Left ventricle myocardium inferior (tissue), 1 donor: ENCODE data around the gene PIK3C2G. TPM values are rescaled to one million over a fixed set of nuclear protein-coding genes. Genes with fewer than 3 reads are reported as not detected.

Source experiments
- DNase-seq: peaks from one replicate; pipeline ENCODE4 v3.0.0-alpha.2; 2020
- H3K27ac ChIP-seq: fragments of 200-600 bp; replicated peaks from 2 replicates; pipeline ENCODE4 v1.8.0; 2021
- H3K27me3 ChIP-seq: fragments of 200-600 bp; 2 replicates; pipeline ENCODE4 v1.8.0; 2021; ENCODE audit warnings: low read depth
- H3K36me3 ChIP-seq: fragments of 200-600 bp; 2 replicates; pipeline ENCODE4 v1.8.0; 2021
- H3K4me1 ChIP-seq: fragments of 200-600 bp; 2 replicates; pipeline ENCODE4 v1.8.0; 2021
- H3K4me3 ChIP-seq: fragments of 200-600 bp; 2 replicates; pipeline ENCODE4 v1.8.0; 2021; ENCODE audit warnings: mild to moderate bottlenecking, moderate library complexity
- H3K9me3 ChIP-seq: fragments of 200-600 bp; replicated peaks from 2 replicates; pipeline ENCODE4 v1.8.0; 2021
- intact Hi-C: fragments of 100-400 bp; cut with micrococcal nuclease; formaldehyde crosslinking; loops from one replicate; pipeline ENCODE4 v1.11.0; 2022
- total RNA-seq: library from RNA; stranded (reverse); fragmentation: NEBNext Ultra II Directional; extraction: Animal tissue kit (Norgen Biotek cat#: 25700); gene quantifications from one replicate; pipeline ENCODE4 v1.2.1, GENCODE V29; 2021
- TF ChIP-seq, protein P1 (sequence below): fragments of 200-600 bp; IDR thresholded peaks from 2 replicates; pipeline ENCODE4 v1.8.0; 2021; ENCODE audit warnings: antibody characterized with exemption, mild to moderate bottlenecking, borderline replicate concordance
- donor health status: DM: no; HTN: yes; CAD: no; lungs with severe emphysema.

Gene PIK3C2G
- total RNA-seq, 1 donor from 2014 or later = not detected

DNA sequence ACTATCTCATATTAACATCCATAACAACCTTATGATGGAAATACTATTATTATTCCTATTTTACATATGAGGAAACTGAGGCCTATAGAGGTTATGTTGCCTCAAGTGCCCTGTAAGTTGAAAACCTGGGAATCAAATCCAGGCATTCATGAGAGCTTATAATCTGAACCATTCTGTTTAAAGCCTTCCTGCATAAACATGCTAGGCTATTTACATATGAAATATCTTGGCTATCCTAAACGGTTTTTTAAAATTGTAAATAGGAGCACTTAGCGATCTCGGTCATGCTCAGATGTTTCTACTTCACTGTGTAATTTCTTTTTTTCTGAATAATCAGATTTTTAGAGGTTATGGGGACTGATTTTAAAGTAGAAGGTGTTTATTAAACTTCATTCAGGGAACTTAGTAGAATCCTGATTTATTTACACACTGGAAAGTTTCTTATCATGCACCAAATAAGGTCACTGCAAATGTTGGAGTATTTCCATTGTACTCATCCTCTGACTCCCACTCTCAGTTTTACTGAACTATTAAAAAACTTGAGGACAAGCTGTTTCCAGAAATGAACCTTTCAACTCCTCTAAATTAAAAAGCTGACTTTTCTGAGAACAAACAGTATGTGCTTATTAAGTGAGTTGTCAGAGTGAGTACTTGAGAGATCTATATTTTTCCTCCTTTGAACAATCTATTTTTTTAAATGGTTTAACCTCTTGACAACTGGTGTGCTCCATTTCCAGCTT is 141.7 kb downstream of the PIK3C2G start:
- no peaks in the 10 kb centered on the region for H3K27me3 ChIP-seq
- H3K36me3 ChIP-seq = no peaks in the 10 kb centered on the region
- H3K9me3 ChIP-seq = peaks cover 6% of the 10 kb centered on the region
- H3K4me1 ChIP-seq = peaks cover 11% of the 10 kb centered on the region
- H3K4me3 ChIP-seq = no peak overlapping the region
- TF ChIP-seq, protein P1, sequence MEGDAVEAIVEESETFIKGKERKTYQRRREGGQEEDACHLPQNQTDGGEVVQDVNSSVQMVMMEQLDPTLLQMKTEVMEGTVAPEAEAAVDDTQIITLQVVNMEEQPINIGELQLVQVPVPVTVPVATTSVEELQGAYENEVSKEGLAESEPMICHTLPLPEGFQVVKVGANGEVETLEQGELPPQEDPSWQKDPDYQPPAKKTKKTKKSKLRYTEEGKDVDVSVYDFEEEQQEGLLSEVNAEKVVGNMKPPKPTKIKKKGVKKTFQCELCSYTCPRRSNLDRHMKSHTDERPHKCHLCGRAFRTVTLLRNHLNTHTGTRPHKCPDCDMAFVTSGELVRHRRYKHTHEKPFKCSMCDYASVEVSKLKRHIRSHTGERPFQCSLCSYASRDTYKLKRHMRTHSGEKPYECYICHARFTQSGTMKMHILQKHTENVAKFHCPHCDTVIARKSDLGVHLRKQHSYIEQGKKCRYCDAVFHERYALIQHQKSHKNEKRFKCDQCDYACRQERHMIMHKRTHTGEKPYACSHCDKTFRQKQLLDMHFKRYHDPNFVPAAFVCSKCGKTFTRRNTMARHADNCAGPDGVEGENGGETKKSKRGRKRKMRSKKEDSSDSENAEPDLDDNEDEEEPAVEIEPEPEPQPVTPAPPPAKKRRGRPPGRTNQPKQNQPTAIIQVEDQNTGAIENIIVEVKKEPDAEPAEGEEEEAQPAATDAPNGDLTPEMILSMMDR = no peak
- intact Hi-C loops = no loop called here
- no peak overlapping the region for H3K27ac ChIP-seq
- no peak for DNase-seq

DNA sequence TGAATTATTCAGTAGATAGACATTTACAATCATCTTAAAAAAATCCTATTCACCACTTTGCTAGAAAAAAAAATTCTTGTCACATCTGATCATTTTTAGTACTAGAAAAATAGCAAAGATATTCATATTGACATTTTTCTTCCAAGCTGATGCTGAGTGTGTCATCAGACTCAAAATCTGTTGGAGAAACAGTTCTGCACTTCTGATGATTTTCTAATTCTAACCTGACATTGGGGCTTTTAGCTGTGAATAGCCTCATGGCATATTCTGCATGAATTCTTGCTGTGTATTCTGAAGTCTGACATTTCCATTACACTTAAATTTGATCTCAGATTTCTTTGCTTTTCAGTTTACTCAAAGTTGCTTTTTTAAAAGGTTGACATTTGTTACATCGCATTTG is 150.1 kb downstream of the PIK3C2G start:
- no peak for DNase-seq
- no peak overlapping the region for H3K27ac ChIP-seq
- H3K9me3 ChIP-seq = peaks cover 10% of the 10 kb centered on the region
- no peak overlapping the region for H3K4me3 ChIP-seq
- H3K27me3 ChIP-seq = no peaks in the 10 kb centered on the region
- H3K4me1 ChIP-seq = no peaks in the 10 kb centered on the region
- intact Hi-C loops = no loop called here
- TF ChIP-seq, protein P1 = no peak
- H3K36me3 ChIP-seq = no peaks in the 10 kb centered on the region

DNA sequence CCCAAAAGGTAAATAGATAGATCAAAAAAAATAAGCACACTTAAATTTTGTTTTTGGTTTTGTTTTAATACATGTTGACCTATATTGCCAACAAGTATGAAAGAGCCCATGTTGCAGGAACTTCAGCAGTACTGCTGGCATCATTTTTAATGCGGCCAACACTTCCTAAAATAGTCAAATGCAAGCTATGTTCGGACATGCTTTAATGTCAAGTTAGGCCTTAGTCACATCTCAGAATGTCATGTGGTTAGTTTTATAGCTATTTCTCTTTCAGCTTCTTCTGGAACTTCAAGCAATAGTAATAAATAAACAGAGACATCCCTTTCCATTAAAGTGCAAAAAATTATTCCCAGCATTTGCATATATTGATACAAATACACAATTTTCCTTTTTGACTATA is 153.4 kb downstream of the PIK3C2G start:
- TF ChIP-seq, protein P1 = no peak
- intact Hi-C loops = no loop called here

DNA sequence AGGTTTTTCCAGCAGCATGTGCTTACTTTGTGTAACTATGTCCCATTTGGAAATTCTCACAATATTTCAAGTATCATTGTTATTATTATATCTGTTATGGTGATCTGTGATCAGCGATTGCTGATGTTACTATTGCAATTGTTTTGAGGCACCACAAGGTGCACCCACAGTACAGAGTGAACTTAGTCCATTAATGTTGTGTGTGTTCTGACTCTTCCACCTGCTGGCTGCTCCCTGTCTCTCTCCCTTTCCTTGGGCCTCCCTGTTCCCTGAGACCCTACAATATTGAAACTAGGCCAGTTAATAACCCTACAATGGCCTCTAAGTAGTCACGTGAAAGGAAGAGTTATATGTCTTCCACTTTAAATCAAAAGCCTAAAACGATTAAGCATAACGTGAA is 153.9 kb downstream of the PIK3C2G start:
- Histone ChIP-seq H3K4me3 (no peak overlapping the region), H3K4me1 (no peaks in the 10 kb centered on the region), H3K36me3 (no peaks in the 10 kb centered on the region), H3K27me3 (no peaks in the 10 kb centered on the region), H3K27ac (no peak overlapping the region), H3K9me3 (no peaks in the 10 kb centered on the region)
- TF ChIP-seq, protein P1 = no peak
- no peak for DNase-seq
- intact Hi-C loops = no loop called here

More for the DNA sequence above, 153.4 kb downstream of the PIK3C2G start:
- H3K36me3 ChIP-seq = no peaks in the 10 kb centered on the region
- no peaks in the 10 kb centered on the region for H3K4me1 ChIP-seq
- DNase-seq = no peak
- no peak overlapping the region for H3K27ac ChIP-seq
- no peak overlapping the region for H3K4me3 ChIP-seq
- no peaks in the 10 kb centered on the region for H3K9me3 ChIP-seq
- no peaks in the 10 kb centered on the region for H3K27me3 ChIP-seq

DNA sequence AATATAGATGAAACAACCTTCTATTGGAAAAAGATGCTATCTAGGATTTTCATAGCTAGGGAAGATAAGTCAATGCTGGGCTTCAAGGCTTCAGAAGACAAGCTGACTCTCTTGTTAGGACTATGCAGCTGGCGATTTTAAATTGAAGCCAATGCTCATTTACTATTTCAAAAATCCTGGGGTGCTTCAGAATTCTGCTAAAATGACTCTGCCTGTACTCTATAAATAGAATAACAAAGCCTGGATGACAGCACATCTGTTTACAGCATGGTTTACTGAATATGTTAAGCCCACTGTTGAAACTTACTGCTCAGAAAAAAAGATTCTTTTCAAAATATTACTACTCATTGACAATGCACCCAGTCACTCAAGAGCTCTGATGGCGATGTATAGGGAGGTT is 155.1 kb downstream of the PIK3C2G start:
- Histone ChIP-seq H3K27ac (no peak overlapping the region), H3K9me3 (no peaks in the 10 kb centered on the region), H3K4me1 (no peaks in the 10 kb centered on the region), H3K4me3 (no peak overlapping the region), H3K36me3 (no peaks in the 10 kb centered on the region), H3K27me3 (no peaks in the 10 kb centered on the region)
- intact Hi-C loops = no loop called here
- DNase-seq = no peak
- TF ChIP-seq, protein P1 = no peak
